Islet of Langerhans (tissue), 1 donor: Measurements from ENCODE around the gene IGF1.
"Not testable (repeated sequence)": the region's sequence is repeated elsewhere in the genome, so short reads cannot be mapped to it uniquely, and the experiment has no call there.

Experiments used
- FAIRE-seq: peaks from one replicate; lab custom pipeline; 2011; peaks lifted over from hg19 to GRCh38; lab: Jason Lieb, UNC

The IGF1 gene

DNA sequence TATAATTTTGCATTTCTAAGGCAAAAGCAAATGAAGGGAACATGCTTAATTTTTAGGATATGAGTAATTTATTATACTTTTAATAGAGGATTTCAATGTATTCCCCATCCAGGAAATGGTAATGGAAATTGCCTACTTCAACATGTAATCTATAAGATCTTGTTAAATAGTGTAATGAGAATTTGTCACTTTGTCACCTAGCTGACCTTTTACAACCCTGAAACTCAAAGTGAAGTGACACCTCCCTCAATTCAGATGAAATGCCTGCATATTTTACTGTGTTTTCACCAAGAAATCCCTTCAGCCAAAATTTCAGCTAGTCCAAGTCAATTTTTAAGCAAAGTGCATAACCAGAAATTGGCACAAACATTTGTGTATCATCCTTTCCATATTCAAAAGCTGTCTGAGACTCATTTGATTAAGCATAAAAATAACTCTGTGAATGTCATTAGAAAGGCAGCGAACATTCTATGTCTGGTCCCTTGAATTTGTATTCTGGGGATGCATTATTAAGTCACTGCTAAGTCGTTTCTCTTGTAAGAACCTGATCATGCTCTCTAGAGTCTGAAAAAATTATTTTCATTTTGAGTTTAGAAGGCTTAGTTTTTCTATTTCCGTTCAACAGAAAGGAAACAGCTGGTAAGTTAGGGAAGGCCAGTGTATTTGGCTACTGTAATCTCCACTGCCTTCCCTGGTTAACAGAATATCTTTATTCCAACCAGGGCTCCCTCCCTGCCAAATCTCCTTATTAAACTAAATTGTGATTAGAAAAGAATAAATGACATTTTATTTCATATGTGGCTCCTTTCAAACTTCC lies 100.8 kb downstream of the IGF1 start:
- FAIRE-seq, result no peak

DNA sequence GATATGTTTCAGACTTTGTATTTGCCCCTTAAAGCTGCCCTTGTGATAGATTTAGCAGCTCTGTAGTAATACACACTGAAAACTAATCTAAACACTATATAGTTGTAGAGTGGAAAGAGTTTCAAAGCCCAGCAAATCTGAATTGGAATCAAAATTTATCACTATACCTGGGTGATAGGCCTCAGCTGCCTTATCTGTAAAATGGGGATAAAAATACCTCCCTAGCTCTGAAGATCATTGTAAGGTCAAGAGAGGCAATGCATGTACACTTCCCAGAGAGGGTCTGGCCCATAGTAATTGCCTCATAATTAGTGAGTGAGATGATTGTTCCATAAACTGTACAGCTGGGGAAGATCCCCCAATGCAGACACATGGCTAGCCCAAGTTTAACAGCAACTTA lies 103.6 kb downstream of the IGF1 start:
- no peak for FAIRE-seq

DNA sequence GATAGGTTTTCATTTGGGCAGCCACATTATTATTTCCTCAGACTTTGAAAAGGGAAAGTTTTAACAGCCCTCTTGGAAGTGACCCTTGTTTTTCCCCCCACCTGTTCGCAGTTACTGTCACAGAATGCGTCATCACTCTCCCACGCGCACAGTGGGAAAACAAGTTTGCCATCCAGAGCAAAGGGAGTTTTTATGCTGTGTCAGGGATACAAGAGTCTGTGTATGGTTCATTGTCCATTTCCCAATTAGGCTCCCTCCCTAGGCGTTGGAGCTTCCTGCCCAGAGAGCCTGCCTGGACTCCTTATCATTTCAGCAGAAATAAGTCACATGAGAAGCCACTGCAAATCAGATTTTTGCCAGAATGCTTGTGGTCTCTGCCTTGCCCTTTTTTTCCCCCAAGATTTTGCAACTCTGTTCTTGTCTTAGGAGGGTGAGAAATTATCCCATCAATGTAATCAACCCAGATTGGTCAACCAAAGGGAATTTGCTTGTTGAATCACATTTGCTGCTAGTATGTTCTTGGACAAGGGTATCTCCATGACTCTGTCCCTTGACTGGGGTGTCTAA lies 104.1 kb downstream of the IGF1 start:
- FAIRE-seq, result no peak

- FAIRE-seq, result no peak
These were observed 106.2 kb downstream of the IGF1 start for GRCh38 chr12:102374190-102374589.

DNA sequence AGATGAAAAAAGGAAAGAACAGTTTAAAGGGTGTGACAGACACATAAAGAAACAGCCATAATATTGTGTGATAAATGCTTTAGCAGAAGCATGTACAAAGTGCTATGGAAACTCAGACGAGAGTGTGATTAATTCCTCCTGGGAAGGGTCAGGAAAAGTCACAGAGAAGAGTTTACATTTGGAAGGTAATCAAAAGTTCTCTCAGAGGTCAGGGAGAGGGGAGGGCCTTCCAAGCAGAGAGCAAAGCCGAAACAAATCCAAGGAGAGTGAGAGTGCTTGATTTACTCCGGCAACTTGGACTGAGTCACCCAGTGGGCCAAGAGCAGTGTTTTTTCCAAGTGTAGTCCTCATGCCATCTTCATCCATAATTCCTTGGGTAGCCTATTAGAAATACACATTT lies 108.3 kb downstream of the IGF1 start:
- FAIRE-seq, result no peak

DNA sequence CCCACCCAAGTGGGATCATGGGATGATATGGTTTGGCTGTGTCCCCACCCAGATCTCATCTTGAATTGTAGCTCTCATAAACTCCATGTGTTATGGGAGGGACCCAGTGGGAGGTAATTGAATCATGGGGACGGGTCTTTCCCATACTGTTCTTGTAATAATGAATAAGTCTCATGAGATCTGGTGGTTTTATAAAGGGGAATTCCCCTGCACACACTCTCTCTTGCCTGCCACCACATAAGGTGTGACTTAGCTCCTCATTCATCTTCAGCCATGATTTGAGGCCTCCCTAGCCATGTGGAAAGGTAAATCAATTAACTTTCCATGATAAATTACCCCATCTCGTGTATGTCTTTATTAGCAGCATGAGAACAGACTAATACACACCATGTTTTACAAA lies 109.2 kb downstream of the IGF1 start:
- FAIRE-seq, result no peak

GRCh38 chr12:102369876-102370275 lies 110.5 kb downstream of the IGF1 start:
- FAIRE-seq, result no peak

DNA sequence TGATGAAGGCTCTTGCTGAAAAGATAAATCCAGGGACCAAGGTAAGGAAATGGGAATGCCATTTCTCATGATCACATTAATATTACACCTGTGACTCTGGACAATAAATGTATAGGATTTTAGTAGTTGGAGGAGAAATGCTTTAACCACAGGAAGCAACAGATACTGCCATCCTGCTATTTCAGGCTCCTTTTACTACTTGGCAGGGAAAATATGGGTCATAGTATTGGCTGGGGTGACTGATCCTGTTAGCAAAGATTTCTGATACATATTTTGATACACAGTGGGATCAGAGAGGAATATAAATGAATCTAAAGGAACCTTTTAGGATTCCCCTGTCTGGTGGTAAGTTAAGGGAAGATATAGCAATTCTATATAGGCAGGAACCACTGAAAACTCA lies 115.0 kb downstream of the IGF1 start:
- FAIRE-seq, result no peak

GRCh38 chr12:102364709-102365108 lies 115.7 kb downstream of the IGF1 start:
- FAIRE-seq, result no peak

DNA sequence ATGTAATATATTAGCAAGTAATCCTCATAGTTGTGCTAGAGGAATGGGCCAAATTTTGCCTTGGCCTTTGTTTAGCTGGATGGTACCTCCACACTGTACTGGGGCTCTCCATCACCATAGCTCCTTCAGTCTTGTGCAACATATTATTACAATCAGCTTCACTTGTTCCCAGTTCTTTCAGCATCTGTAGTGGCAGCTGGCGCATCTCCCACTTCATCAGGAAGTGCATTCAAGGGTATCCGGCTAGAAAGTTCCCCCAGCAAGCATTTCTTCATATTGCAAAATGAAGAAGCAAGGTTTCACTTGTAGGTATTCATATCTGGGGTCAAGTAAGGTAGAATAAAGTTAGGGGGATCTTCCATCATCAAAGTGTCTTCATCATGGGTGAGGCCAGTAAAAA lies 123.7 kb downstream of the IGF1 start:
- FAIRE-seq, result no peak

GRCh38 chr12:102354281-102354680 lies 126.1 kb downstream of the IGF1 start:
- FAIRE-seq, result not testable (repeated sequence)

DNA sequence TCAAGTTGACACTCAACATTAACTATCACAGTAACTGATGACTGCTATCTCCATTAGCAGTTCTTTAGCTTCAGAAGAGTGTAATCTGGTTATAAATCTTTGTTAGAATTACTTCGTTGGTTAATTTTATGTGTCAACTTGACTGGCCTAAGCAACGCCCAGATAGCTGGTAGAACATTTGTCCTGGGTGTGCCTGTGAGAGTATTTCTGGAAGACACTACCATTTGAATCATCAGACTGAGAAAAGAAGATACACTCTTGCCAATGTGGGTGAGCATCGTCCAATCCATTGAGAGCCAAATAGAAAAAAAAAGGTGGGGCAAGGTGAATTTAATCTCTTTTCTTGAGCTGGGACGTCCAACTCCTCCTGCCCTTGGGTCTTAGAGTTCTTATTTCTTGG lies 129.0 kb downstream of the IGF1 start:
- FAIRE-seq, result no peak

DNA sequence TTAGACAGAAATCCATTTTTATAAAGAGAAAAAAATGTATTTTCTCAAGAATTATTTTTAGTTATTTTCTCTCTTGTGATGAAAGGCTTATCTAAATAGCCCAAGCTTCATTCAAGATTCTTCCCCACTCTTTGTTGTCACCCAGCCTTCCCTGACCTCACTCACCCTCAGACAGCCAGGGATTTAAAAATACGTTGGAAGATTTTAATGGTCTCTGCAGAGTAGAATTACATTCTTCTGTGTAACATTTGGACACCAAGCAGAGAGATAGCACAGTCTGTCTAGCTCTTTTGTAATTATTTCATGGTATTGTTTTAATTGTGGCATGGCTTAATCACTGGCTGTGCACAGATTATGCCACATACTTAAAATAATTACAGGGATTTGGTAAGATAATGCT lies 130.3 kb downstream of the IGF1 start:
- FAIRE-seq, result no peak

DNA sequence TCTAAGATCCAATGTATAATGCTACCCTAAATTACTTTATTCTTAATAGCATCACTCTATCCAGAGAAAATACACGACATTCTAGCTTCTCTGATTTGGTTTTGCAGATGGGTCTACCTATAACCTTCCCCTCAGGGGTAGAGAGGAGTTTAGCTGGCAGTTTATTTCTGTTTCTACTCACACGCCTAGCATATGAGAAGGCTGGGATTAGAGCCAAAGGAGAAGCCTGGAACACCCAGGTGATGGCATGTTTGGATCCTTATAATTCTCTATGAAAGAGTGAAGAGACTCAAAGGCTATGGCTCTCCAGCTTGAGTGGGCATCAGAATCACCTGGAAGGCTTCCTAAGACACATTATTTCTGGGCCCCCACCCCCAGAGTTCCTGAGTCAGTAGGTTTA lies 131.3 kb downstream of the IGF1 start:
- FAIRE-seq, result no peak

DNA sequence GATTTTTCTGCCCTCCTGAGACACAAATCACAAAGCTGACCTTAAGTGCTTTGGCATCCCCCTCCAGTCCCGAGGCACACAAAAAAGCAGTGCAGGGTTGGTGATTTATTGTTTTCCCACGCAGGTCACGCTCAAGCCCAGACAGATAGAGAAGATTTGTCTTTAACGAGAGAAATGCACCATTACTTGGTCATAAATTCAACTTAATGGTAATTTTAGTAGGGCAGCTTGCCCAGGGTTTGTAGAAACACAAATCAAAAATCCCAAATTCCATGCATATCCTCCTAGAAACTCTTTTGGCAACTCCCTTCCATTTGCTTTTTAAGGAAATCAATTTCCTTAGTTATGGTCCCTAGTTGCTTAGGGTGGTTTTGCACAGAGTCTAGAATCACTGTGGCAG lies 132.6 kb downstream of the IGF1 start:
- FAIRE-seq, result no peak
